Skeletal muscle cell (primary cell): ENCODE results near the gene AK3.

Experiments
- DNase-seq: peaks from one replicate; pipeline ENCODE4 v3.0.0-alpha.2; 2010; ENCODE audit warnings: low read depth
- H3K4me3 ChIP-seq: 2 replicates; pipeline ENCODE4 v1.5.1; 2011; ENCODE audit warnings: low read depth, mild to moderate bottlenecking, control low read depth, low read length, moderate library complexity

The AK3 gene

GRCh38 chr9:4714266-4715016 lies 26.6 kb downstream of the AK3 start:
- DNase-seq: no peak

GRCh38 chr9:4713849-4714248 lies 27.2 kb downstream of the AK3 start:
- H3K4me3 ChIP-seq: no peak overlapping the region
- DNase-seq: no peak

More at GRCh38 chr9:4714266-4715016, 26.6 kb downstream of the AK3 start:
- H3K4me3 ChIP-seq: no peak overlapping the region

- no peak for DNase-seq
- no peak overlapping the region for H3K4me3 ChIP-seq
Observed at GRCh38 chr9:4709380-4709779, 31.6 kb downstream of the AK3 start.

- no peak for DNase-seq
- no peak overlapping the region for H3K4me3 ChIP-seq
Observed at GRCh38 chr9:4706971-4707622, 33.9 kb downstream of the AK3 start.

GRCh38 chr9:4706021-4706420 lies 35.0 kb downstream of the AK3 start:
- DNase-seq: no peak
- no peak overlapping the region for H3K4me3 ChIP-seq

- no peak for DNase-seq
- H3K4me3 ChIP-seq: no peak overlapping the region
Observed at GRCh38 chr9:4704129-4704528, 36.9 kb downstream of the AK3 start.

- H3K4me3 ChIP-seq: no peak overlapping the region
- DNase-seq: no peak
Observed at GRCh38 chr9:4701526-4701925, 39.5 kb downstream of the AK3 start.

GRCh38 chr9:4700932-4701331 lies 40.1 kb downstream of the AK3 start:
- no peak for DNase-seq
- H3K4me3 ChIP-seq: no peak overlapping the region

- H3K4me3 ChIP-seq: no peak overlapping the region
- no peak for DNase-seq
Observed at GRCh38 chr9:4700091-4700490, 40.9 kb downstream of the AK3 start.

GRCh38 chr9:4691795-4692194 lies 49.2 kb downstream of the AK3 start:
- DNase-seq: peak; percentile 25
- no peak overlapping the region for H3K4me3 ChIP-seq

- no peak for DNase-seq
- H3K4me3 ChIP-seq: no peak overlapping the region
Observed at GRCh38 chr9:4690144-4690543, 50.9 kb downstream of the AK3 start.

GRCh38 chr9:4689687-4690104 lies 51.3 kb downstream of the AK3 start:
- no peak for DNase-seq
- H3K4me3 ChIP-seq: no peak overlapping the region

- DNase-seq: no peak
- H3K4me3 ChIP-seq: no peak overlapping the region
Observed at GRCh38 chr9:4689021-4689420, 52.0 kb downstream of the AK3 start.

GRCh38 chr9:4686584-4686983 lies 54.4 kb downstream of the AK3 start:
- H3K4me3 ChIP-seq: no peak overlapping the region
- DNase-seq: no peak

GRCh38 chr9:4686112-4686511 lies 54.9 kb downstream of the AK3 start:
- no peak overlapping the region for H3K4me3 ChIP-seq
- no peak for DNase-seq

- no peak overlapping the region for H3K4me3 ChIP-seq
- no peak for DNase-seq
Observed at GRCh38 chr9:4684820-4685219, 56.2 kb downstream of the AK3 start.

GRCh38 chr9:4680750-4681149 lies 60.3 kb downstream of the AK3 start:
- peak overlapping the region; percentile 93 for H3K4me3 ChIP-seq
- no peak for DNase-seq

GRCh38 chr9:4680173-4680525 lies 60.9 kb downstream of the AK3 start:
- DNase-seq: no peak
- peak overlapping the region; percentile 93 for H3K4me3 ChIP-seq

- H3K4me3 ChIP-seq: peak within 1 kb of the TSS; percentile 93
- peak; percentile 82 for DNase-seq
Observed at GRCh38 chr9:4679268-4680172, 61.5 kb downstream of the AK3 start, which contains the start of gene CDC37L1. Gene CDC37L1 (plus strand): TSS chr9:4679569. CDS start chr9:4679768, 199 bp downstream.

GRCh38 chr9:4678679-4679267 lies 62.2 kb downstream of the AK3 start:
- DNase-seq: no peak
- peak overlapping the region; percentile 93 for H3K4me3 ChIP-seq
